GM23338 (cell line): ENCODE measurements around the gene MAP2K5.

Experiments
- CREB1 ChIP-seq: fragments of 250-450 bp; sonication (Bioruptor Pico); IDR thresholded peaks from 2 replicates; pipeline ENCODE4 v1.5.0; 2020; ENCODE audit warnings: low read depth, mild to moderate bottlenecking, moderate library complexity
- CTCF ChIP-seq, 2 experiments: fragments of 200-600 bp in 1 of 2; sonication (generic) in 1 of 2; conservative IDR thresholded peaks; 2 replicates each; pipeline versions ENCODE4 v1.5.1 to v1.6.1; 2016 to 2017; ENCODE audit warnings: antibody characterized with exemption in 2 of 2, low read depth in 2 of 2, mild to moderate bottlenecking in 2 of 2, moderate library complexity in 1 of 2
- EZH2phosphoT487 ChIP-seq: fragments of 200-600 bp; sonication (generic); IDR thresholded peaks from one replicate; pipeline ENCODE4 v1.8.1; 2018; ENCODE audit warnings: antibody characterized with exemption; ENCODE audit not compliant: unreplicated experiment
- POLR2AphosphoS5 ChIP-seq: IDR thresholded peaks from 2 replicates; pipeline ENCODE4 v1.6.1; 2016; ENCODE audit warnings: antibody characterized with exemption, low read depth

- no peak for TF ChIP-seq POLR2AphosphoS5
- TF ChIP-seq CTCF (conservative IDR thresholded peaks at IDR 0.05; ENCODE audit: low read depth in 2 of 2): no peak
- no peak for TF ChIP-seq CREB1 (CRISPR knock-in tag)
- TF ChIP-seq EZH2phosphoT487: no peak
Measured at GRCh38 chr15:67853454-67853853, 311.0 kb downstream of the MAP2K5 start.
